GM21825 (cell line): ENCODE results near the gene CCR6.
"Not testable (repeated sequence)": the region's sequence is repeated elsewhere in the genome, so short reads cannot be mapped to it uniquely, and the experiment has no call there.

Experiments
- ATAC-seq: cut with Tn5 transposase; IDR thresholded peaks from one replicate; pipeline ENCODE4 v1.9.1; 2021; ENCODE audit warnings: mild to moderate bottlenecking, moderate library complexity; ENCODE audit not compliant: unreplicated experiment

The CCR6 gene

GRCh38 chr6:167122827-167123657, at the start of gene CCR6:
TSS of gene CCR6 (plus strand) at chr6:167123096. CDS start at chr6:167136135, 13,039 bp downstream.
- ATAC-seq, result no peak

GRCh38 chr6:167073679-167074274, 49.1 kb upstream of the CCR6 start:
- ATAC-seq, result no peak

GRCh38 chr6:167077241-167077932, 45.5 kb upstream of the CCR6 start:
- ATAC-seq, result no peak

GRCh38 chr6:167078745-167079144, 44.2 kb upstream of the CCR6 start:
- no peak for ATAC-seq

GRCh38 chr6:167079853-167080297, 43.0 kb upstream of the CCR6 start:
- peak; percentile 99 for ATAC-seq

GRCh38 chr6:167087857-167088354, 35.0 kb upstream of the CCR6 start:
- no peak for ATAC-seq

- ATAC-seq, result not testable (repeated sequence)
These were observed 34.2 kb upstream of the CCR6 start for GRCh38 chr6:167088741-167089140.

GRCh38 chr6:167089243-167090142, 33.4 kb upstream of the CCR6 start:
- ATAC-seq, result no peak

GRCh38 chr6:167090171-167090570, 32.7 kb upstream of the CCR6 start:
- no peak for ATAC-seq

- ATAC-seq, result no peak
These were observed 31.7 kb upstream of the CCR6 start for GRCh38 chr6:167091026-167091804.

- no peak for ATAC-seq
These were observed 31.1 kb upstream of the CCR6 start for GRCh38 chr6:167091805-167092107.

- peak; percentile 18 for ATAC-seq
These were observed 30.1 kb upstream of the CCR6 start for GRCh38 chr6:167092672-167093339.

GRCh38 chr6:167093406-167093921, 29.4 kb upstream of the CCR6 start:
- ATAC-seq, result no peak

GRCh38 chr6:167093922-167094432, 28.9 kb upstream of the CCR6 start:
- ATAC-seq, result peak; percentile 40

- ATAC-seq, result peak; percentile 8
These were observed 28.5 kb upstream of the CCR6 start for GRCh38 chr6:167094436-167094819.

GRCh38 chr6:167094820-167095637, 27.9 kb upstream of the CCR6 start:
- peak; percentile 46 for ATAC-seq

GRCh38 chr6:167095888-167096287, 27.0 kb upstream of the CCR6 start:
- ATAC-seq, result no peak

GRCh38 chr6:167096991-167097390, 25.9 kb upstream of the CCR6 start:
- no peak for ATAC-seq
